Muscle of leg (tissue), 11 donors: Measurements from ENCODE around the gene SUPT5H. TPM values are rescaled to one million over a fixed set of nuclear protein-coding genes. Genes with fewer than 3 reads are reported as not detected.

Source experiments
- DNase-seq: peaks from one replicate; pipeline ENCODE4 v3.0.0; 2013
- H3K27ac ChIP-seq: one replicate; pipeline ENCODE4 v1.5.1; 2013; ENCODE audit warnings: mild to moderate bottlenecking, low read length, control low read depth
- H3K27me3 ChIP-seq: one replicate; pipeline ENCODE4 v1.6.1; 2013; ENCODE audit warnings: low read length; ENCODE audit not compliant: control insufficient read depth, insufficient read depth
- H3K36me3 ChIP-seq: one replicate; pipeline ENCODE4 v1.6.1; 2013; ENCODE audit warnings: low read length; ENCODE audit not compliant: control insufficient read depth, insufficient read depth
- H3K4me1 ChIP-seq: one replicate; pipeline ENCODE4 v1.6.1; 2013; ENCODE audit warnings: low read length; ENCODE audit not compliant: control insufficient read depth, insufficient read depth
- H3K4me3 ChIP-seq: one replicate; pipeline ENCODE4 v1.5.1; 2013; ENCODE audit warnings: low read length, control low read depth
- H3K9me3 ChIP-seq: replicated peaks from 2 replicates; pipeline ENCODE4 v1.6.1; 2013; ENCODE audit warnings: low read depth, low read length; ENCODE audit not compliant: control insufficient read depth
- WGBS: methylation state at CpG from one replicate; pipeline ENCODE4 v1.1.5; 2013; ENCODE audit warnings: missing lambda C conversion rate; ENCODE audit not compliant: insufficient coverage; 5-methylcytosine and 5-hydroxymethylcytosine counted together
- polyA plus RNA-seq, 8 donors: library from polyadenylated mRNA; unstranded; fragments of 120-200 nt; gene quantifications; one replicate each; pipeline versions ENCODE4 v1.2.1 to v1.2.3, GENCODE V29; 2013; ENCODE audit warnings: inconsistent platforms in 1 of 8, low replicate concordance in 1 of 8; ENCODE audit not compliant: insufficient read length in 8 of 8, insufficient read depth in 1 of 8
- total RNA-seq: library from RNA; stranded (reverse); fragments of 120-200 nt; gene quantifications from one replicate; pipeline ENCODE4 v1.2.4, GENCODE V29; 2013

Gene SUPT5H
- total and polyA plus RNA-seq, 9 donors = 50.0 to 108 (median 99.6) TPM

DNA sequence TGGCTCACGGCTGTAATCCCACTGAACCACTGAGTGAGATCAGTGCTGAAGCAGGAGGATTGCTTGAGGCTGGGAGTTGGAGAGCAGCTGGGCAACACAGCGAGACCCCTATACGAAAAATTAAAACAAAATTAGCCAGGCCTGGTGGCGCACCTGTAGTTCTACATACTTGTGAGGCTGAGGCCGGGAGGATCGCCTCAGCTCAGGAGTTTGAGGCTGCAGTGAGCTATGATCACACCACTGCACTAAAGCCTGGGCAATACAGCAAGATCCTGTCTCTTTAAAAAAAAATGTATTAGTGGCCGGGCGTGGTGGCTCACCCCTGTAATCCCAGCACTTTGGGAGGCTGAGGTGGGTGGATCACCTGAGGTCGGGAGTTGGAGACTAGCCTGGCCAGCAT, 63.2 kb downstream of the SUPT5H start:
- H3K27me3 ChIP-seq = peaks cover 72% of the 10 kb centered on the region
- peaks cover 10% of the 10 kb centered on the region for H3K4me1 ChIP-seq
- no peaks in the 10 kb centered on the region for H3K36me3 ChIP-seq
- WGBS = 87% methylated on average over 6 of the region's 9 CpGs
- no peaks in the 10 kb centered on the region for H3K9me3 ChIP-seq
- no peak overlapping the region for H3K4me3 ChIP-seq
- H3K27ac ChIP-seq = no peak overlapping the region
- DNase-seq = no peak

DNA sequence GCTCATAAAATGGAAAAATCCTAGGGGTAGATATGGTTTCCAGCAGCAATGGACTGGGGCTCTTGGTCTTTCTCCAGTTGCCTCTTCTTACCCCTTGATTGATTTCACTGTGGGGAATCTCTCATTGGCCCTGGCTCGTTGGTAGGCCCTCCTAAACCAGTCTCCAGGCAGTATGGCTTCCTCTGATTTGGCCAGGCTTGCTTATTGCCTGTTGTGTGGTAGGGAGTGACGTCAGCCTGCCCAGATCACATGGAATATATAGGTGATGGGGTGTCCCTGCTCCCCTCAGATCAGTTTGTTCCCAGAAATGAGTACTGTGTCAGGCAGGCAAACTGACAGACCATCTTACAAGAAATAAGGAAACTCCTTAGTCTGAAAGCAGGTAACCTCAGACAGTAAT, 63.9 kb downstream of the SUPT5H start:
- peaks cover 10% of the 10 kb centered on the region for H3K4me1 ChIP-seq
- no peak for DNase-seq
- no peaks in the 10 kb centered on the region for H3K36me3 ChIP-seq
- H3K27me3 ChIP-seq = peaks cover 72% of the 10 kb centered on the region
- no peak overlapping the region for H3K4me3 ChIP-seq
- no peak overlapping the region for H3K27ac ChIP-seq
- no CpG with 5 or more reads among the region's 2 CpGs for WGBS
- H3K9me3 ChIP-seq = no peaks in the 10 kb centered on the region

DNA sequence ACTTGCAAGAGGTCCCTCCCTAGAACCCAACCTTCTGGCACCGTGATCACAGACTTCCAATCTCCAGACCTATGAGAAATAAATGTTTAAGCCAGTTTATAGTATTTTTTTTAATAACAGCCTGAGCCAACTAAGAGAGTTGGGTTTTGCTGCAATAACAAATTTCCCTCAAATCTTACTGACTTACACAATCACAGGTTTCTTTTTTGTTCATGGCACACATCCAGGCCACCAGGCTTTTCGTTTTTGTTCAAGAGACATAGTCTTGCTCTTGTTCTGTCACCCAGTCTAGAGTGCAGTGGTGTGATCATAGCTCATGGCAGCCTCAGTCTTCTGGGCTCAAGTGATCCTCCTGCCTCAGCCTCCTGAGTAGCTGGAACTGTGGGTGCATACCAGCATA, 67.6 kb downstream of the SUPT5H start:
- peaks cover 75% of the 10 kb centered on the region for H3K27me3 ChIP-seq
- no peak overlapping the region for H3K4me3 ChIP-seq
- WGBS = no CpG with 5 or more reads among the region's 2 CpGs
- H3K4me1 ChIP-seq = peaks cover 13% of the 10 kb centered on the region
- no peaks in the 10 kb centered on the region for H3K36me3 ChIP-seq
- H3K9me3 ChIP-seq = no peaks in the 10 kb centered on the region
- no peak for DNase-seq
- H3K27ac ChIP-seq = no peak overlapping the region

DNA sequence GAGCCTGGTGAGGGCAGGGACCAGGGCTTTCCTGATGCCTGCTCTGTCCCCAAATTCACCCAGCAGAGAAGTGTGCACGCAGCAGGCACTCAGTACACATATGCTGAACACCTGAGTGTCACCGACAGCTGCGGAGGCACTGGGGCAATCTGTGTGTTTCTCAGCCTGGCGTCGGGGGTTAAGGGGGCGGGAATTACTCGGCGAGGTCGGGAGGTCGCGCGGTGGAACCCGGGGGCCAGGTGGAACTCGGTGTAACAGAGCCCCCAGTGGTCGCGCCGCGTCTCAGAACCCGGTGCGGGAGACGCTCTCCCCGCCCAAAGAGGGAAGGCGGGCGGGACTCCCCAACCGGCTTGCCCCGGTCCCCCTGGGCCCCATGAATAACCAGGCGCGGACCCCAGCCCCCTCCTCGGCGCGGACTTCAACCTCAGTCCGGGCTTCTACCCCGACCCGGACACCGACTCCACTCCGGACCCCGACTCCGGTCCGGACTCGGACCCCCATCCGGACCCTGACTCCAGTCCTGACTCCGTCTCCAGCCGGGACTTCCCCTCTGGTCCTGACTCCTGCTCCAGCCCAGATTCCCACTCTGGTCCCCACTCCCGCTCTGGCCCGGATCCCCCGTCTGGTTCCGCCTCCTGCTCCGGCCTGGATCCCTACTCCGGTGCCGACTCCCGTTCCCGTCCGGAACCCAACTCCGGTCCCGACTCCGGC, 69.6 kb downstream of the SUPT5H start, which contains the start of gene SELENOV:
TSS of gene SELENOV (plus strand) at position 300 of the 711 bp plus-strand sequence. CDS start at position 374, 74 bp downstream.
- under 1% methylated on average over 56 of the region's 56 CpGs for WGBS
- no peak within 1 kb of the TSS for H3K27ac ChIP-seq
- no peaks in the 10 kb centered on the region for H3K9me3 ChIP-seq
- peaks cover 72% of the 10 kb centered on the region for H3K27me3 ChIP-seq
- H3K36me3 ChIP-seq = no peaks in the 10 kb centered on the region
- peak; percentile 43 for DNase-seq
- peaks cover 13% of the 10 kb centered on the region for H3K4me1 ChIP-seq
- H3K4me3 ChIP-seq = peak within 1 kb of the TSS; percentile 41

DNA sequence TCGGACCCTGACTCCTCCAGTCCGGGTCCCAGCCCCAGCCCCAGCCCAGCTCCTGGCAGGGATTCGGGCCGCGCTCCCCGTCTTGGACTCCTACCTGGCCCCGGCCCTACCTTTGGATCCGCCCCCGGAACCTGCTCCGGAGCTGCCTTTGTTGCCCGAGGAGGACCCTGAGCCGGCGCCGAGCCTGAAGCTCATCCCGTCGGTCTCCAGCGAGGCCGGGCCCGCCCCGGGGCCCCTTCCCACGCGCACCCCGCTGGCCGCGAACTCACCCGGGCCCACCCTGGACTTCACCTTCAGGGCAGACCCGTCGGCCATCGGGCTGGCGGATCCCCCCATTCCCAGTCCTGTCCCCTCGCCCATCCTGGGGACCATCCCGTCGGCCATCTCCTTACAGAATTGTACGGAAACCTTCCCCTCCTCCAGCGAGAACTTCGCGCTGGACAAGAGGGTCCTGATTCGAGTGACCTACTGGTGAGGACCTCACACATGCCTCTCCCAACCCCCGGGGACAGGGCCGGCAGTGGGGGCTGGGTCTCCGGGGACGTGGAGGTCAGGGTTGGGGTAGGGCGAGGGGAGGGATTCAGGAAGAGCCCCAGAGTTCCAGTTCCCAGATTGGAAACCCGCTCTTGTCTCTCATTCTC, 70.3 kb downstream of the SUPT5H start:
- under 1% methylated on average over 35 of the region's 44 CpGs for WGBS
- H3K4me1 ChIP-seq = peaks cover 13% of the 10 kb centered on the region
- no peaks in the 10 kb centered on the region for H3K9me3 ChIP-seq
- peaks cover 72% of the 10 kb centered on the region for H3K27me3 ChIP-seq
- H3K36me3 ChIP-seq = no peaks in the 10 kb centered on the region
- H3K4me3 ChIP-seq = peak overlapping the region; percentile 41
- DNase-seq = no peak
- no peak overlapping the region for H3K27ac ChIP-seq

DNA sequence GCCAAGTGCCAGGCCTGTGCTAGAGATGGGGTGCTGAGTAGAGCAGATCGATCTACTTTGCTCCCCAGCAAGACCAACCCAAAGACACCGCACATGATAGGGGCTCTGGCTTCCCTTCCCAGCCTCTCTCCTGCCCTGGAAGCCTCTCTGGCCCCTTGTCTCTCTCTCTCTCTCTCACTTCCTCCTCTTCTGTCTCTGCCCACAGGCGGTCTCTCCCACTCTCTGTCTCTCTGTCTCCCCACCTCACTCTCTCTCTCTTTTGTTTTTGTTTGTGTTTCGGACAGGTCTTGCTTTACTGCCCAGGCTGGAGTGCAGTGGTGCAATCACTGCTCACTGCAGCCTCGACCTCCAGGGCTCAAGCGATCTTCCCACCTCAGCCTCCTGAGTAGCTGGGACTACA, 70.9 kb downstream of the SUPT5H start:
- peaks cover 72% of the 10 kb centered on the region for H3K27me3 ChIP-seq
- WGBS = 32% methylated on average over 4 of the region's 6 CpGs

GRCh38 chr19:39517432-39517831, 72.0 kb downstream of the SUPT5H start:
- WGBS = 63% methylated on average over 3 of the region's 3 CpGs

More for the DNA sequence above, 70.9 kb downstream of the SUPT5H start:
- Histone ChIP-seq H3K4me3 (no peak overlapping the region), H3K36me3 (no peaks in the 10 kb centered on the region), H3K27ac (no peak overlapping the region), H3K4me1 (peaks cover 13% of the 10 kb centered on the region), H3K9me3 (no peaks in the 10 kb centered on the region)
- no peak for DNase-seq

GRCh38 chr19:39518458-39518857, 73.1 kb downstream of the SUPT5H start:
- no CpG with 5 or more reads among the region's 5 CpGs for WGBS
- no peak for DNase-seq
- Histone ChIP-seq H3K36me3 (no peaks in the 10 kb centered on the region), H3K27me3 (peaks cover 52% of the 10 kb centered on the region), H3K27ac (no peak overlapping the region), H3K4me3 (no peak overlapping the region), H3K9me3 (no peaks in the 10 kb centered on the region), H3K4me1 (peaks cover 13% of the 10 kb centered on the region)

More at GRCh38 chr19:39517432-39517831, 72.0 kb downstream of the SUPT5H start:
- no peaks in the 10 kb centered on the region for H3K9me3 ChIP-seq
- no peak overlapping the region for H3K4me3 ChIP-seq
- H3K4me1 ChIP-seq = peaks cover 13% of the 10 kb centered on the region
- H3K27me3 ChIP-seq = peaks cover 62% of the 10 kb centered on the region
- H3K27ac ChIP-seq = no peak overlapping the region
- no peak for DNase-seq
- no peaks in the 10 kb centered on the region for H3K36me3 ChIP-seq

DNA sequence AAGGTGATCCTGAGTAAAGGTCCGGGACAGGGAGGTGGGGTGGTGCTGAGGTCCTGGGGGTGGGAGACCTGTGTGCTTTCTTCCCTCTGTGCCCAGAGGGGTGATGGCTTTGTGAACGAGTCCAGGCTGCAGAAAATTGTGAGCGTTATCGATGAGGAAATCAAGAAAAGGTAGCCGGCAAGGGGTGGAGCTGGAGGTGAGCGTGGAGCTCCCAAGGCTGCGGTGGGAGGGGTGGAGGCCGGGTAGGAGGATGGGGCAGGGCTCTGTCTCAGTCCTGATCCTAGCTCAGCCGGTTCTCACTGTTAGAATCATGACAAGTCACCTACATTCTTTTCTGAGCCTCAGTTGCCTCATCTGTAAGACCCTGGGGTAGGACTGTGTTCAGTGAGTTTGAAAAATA, 73.6 kb downstream of the SUPT5H start:
- WGBS = 73% methylated on average over 8 of the region's 9 CpGs
- Histone ChIP-seq H3K36me3 (no peaks in the 10 kb centered on the region), H3K4me3 (no peak overlapping the region), H3K9me3 (no peaks in the 10 kb centered on the region), H3K27me3 (peaks cover 47% of the 10 kb centered on the region), H3K4me1 (peaks cover 13% of the 10 kb centered on the region), H3K27ac (no peak overlapping the region)
- DNase-seq = no peak

DNA sequence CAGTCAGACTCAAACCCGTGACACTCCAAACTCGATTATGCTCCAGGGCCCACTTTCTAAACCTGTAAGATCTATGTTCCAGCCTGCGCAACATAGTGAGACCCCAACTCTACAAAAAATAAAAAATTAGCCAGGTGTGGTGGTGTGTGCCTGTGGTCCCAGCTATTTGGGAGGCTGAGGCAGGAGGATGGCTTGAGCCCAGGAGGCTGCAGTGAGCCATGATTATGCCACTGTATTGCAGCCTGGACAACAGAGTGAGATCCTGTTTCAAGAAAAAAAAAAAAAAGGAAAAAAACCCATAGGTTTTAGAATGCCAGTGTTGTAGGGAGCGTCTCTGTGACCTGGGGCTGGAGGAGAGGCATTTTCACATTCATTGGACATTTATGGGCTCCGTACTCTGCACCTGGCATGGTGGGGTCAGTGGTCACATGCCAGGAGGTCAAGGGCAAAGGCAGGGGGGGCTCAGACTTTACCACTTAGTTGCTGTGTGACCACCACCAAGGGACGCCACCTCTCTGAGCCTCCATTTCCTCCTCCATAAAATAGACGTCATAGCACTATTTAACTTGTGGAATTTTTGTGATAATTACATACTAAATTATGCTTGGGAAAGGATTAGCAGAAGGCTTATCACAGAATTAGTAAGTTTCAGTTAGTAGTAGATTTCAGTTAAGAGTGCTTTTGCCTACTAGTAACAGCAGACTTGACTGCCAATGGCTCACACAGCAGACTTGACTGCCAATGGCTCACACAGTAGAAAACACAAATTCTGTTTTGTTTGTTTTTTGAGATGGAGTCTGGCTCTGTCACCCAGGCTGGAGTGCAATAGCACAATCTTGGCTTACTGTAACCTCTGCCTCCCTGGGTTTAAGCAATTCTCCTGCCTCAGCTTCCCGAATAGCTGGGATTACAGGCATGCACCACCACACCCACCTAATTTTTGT, 75.4 kb downstream of the SUPT5H start:
- no peaks in the 10 kb centered on the region for H3K9me3 ChIP-seq
- DNase-seq = no peak
- no peak overlapping the region for H3K4me3 ChIP-seq
- H3K27ac ChIP-seq = no peak overlapping the region
- H3K4me1 ChIP-seq = peaks cover under 1% of the 10 kb centered on the region
- no peaks in the 10 kb centered on the region for H3K36me3 ChIP-seq
- WGBS = 100% methylated on average over 2 of the region's 8 CpGs
- peaks cover 28% of the 10 kb centered on the region for H3K27me3 ChIP-seq
